Suprapubic skin (tissue), 4 donors: ENCODE measurements around the gene PRLR. TPM values are rescaled to one million over a fixed set of nuclear protein-coding genes. Genes with fewer than 3 reads are reported as not detected.

ENCODE experiments used
- DNase-seq, 2 donors: peaks; one replicate each; pipeline ENCODE4 v3.0.0-alpha.2; 2019; ENCODE audit warnings: low spot score in 2 of 2
- H3K27ac ChIP-seq: fragments of 200-600 bp; sonication (generic); one replicate; pipeline ENCODE4 v1.5.1; 2019
- H3K27me3 ChIP-seq: fragments of 200-600 bp; sonication (generic); one replicate; pipeline ENCODE4 v1.5.1; 2019
- H3K36me3 ChIP-seq: fragments of 200-600 bp; sonication (generic); one replicate; pipeline ENCODE4 v1.5.1; 2019
- H3K4me1 ChIP-seq: fragments of 200-600 bp; sonication (generic); one replicate; pipeline ENCODE4 v1.5.1; 2019
- H3K4me3 ChIP-seq: fragments of 200-600 bp; sonication (generic); one replicate; pipeline ENCODE4 v1.5.1; 2019; ENCODE audit warnings: mild to moderate bottlenecking
- H3K9me3 ChIP-seq: fragments of 200-600 bp; sonication (generic); one replicate; pipeline ENCODE4 v1.5.1; 2019
- EP300 ChIP-seq: sonication (generic); formaldehyde crosslinking; IDR thresholded peaks from one replicate; pipeline ENCODE4 v1.6.1; 2017; ENCODE audit warnings: antibody characterized with exemption
- POLR2A ChIP-seq, 2 donors: fragments of 450-650 bp; IDR thresholded peaks; one replicate each; pipeline ENCODE4 v1.6.1; 2017; ENCODE audit warnings: antibody characterized with exemption in 2 of 2, mild to moderate bottlenecking in 2 of 2, moderate library complexity in 2 of 2
- POLR2AphosphoS5 ChIP-seq, 3 donors: sonication (generic); formaldehyde crosslinking; IDR thresholded peaks; one replicate each; pipeline ENCODE4 v1.6.1; 2017; ENCODE audit warnings: antibody characterized with exemption in 3 of 3
- WGBS: methylation state at CpG from one replicate; pipeline ENCODE4 v1.1.5; 2018; 5-methylcytosine and 5-hydroxymethylcytosine counted together
- total RNA-seq, 4 donors: library from RNA; depleted of rRNA; stranded (reverse); fragments of >200 nt; gene quantifications; one replicate each; pipeline ENCODE4 v1.1.0, GENCODE V29; 2016
- TF ChIP-seq, protein P1 (sequence below), 2 donors: fragments of 200-600 bp in 1 of 2; fragments of 450-650 bp in 1 of 2; sonication (generic) in 1 of 2; IDR thresholded peaks; one replicate each; pipeline ENCODE4 v1.5.1; 2016 to 2019; ENCODE audit warnings: antibody characterized with exemption in 2 of 2, mild to moderate bottlenecking in 1 of 2, moderate library complexity in 1 of 2

PRLR gene
- total RNA-seq, 4 donors from 2014 or later, result 8.0 to 18.7 (median 17.6) TPM

DNA sequence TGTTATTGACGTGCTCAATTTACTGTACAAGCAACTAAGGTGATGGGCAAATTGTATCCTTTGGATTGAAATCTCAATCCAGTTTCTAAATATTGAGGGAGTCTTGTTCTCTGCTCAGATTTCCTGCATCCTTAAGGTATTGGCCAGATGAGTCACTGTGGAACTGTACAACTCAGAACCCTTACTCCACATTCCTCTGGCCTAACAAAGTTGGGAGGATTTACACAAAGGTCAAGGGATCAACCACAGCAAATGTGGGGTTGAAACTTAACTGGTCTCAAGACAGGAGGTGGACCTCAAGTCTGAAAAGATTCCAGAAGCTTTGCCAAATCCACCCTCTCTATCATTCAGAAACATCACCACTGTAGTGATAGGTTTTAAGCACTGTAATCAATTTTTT, 101.0 kb downstream of the PRLR start:
- no peaks in the 10 kb centered on the region for H3K9me3 ChIP-seq
- no peak overlapping the region for H3K4me3 ChIP-seq
- no peak for TF ChIP-seq POLR2AphosphoS5 (IDR thresholded peaks at IDR 0.05)
- TF ChIP-seq EP300, result no peak
- TF ChIP-seq, protein P1, sequence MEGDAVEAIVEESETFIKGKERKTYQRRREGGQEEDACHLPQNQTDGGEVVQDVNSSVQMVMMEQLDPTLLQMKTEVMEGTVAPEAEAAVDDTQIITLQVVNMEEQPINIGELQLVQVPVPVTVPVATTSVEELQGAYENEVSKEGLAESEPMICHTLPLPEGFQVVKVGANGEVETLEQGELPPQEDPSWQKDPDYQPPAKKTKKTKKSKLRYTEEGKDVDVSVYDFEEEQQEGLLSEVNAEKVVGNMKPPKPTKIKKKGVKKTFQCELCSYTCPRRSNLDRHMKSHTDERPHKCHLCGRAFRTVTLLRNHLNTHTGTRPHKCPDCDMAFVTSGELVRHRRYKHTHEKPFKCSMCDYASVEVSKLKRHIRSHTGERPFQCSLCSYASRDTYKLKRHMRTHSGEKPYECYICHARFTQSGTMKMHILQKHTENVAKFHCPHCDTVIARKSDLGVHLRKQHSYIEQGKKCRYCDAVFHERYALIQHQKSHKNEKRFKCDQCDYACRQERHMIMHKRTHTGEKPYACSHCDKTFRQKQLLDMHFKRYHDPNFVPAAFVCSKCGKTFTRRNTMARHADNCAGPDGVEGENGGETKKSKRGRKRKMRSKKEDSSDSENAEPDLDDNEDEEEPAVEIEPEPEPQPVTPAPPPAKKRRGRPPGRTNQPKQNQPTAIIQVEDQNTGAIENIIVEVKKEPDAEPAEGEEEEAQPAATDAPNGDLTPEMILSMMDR (IDR thresholded peaks at IDR 0.05), result no peak
- TF ChIP-seq POLR2A (IDR thresholded peaks at IDR 0.05), result no peak
- no peak for DNase-seq
- 70% methylated on average over 1 of the region's 1 CpG for WGBS
- H3K27me3 ChIP-seq, result no peaks in the 10 kb centered on the region
- H3K36me3 ChIP-seq, result no peaks in the 10 kb centered on the region
- H3K27ac ChIP-seq, result no peak overlapping the region
- peaks cover 13% of the 10 kb centered on the region for H3K4me1 ChIP-seq

DNA sequence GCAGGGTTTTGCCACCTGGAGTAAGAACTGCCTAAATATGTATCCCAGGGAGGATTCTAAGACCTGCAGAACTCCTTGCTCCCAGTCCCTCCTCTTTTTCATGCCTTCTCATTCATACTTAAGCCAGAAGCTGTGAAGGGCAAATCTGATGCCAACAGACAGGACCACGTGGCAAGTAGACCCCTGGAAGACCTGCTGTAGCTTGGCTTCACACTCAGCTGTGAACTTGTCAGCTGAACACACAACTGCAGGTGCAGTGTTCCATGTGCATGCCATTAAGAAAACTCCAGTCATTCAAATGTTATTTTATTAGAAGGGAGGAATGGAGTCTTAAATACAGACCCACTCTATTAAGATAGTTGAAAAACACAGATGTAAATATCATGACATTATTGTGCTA, 103.3 kb downstream of the PRLR start:
- 67% methylated on average over 1 of the region's 1 CpG for WGBS
- H3K27ac ChIP-seq, result no peak overlapping the region
- no peaks in the 10 kb centered on the region for H3K27me3 ChIP-seq
- no peaks in the 10 kb centered on the region for H3K36me3 ChIP-seq
- no peak for DNase-seq
- TF ChIP-seq, protein P1 (IDR thresholded peaks at IDR 0.05), result no peak
- TF ChIP-seq POLR2AphosphoS5 (IDR thresholded peaks at IDR 0.05) (no peak), POLR2A (IDR thresholded peaks at IDR 0.05) (no peak), EP300 (no peak)
- no peak overlapping the region for H3K4me3 ChIP-seq
- no peaks in the 10 kb centered on the region for H3K9me3 ChIP-seq
- peaks cover 11% of the 10 kb centered on the region for H3K4me1 ChIP-seq

DNA sequence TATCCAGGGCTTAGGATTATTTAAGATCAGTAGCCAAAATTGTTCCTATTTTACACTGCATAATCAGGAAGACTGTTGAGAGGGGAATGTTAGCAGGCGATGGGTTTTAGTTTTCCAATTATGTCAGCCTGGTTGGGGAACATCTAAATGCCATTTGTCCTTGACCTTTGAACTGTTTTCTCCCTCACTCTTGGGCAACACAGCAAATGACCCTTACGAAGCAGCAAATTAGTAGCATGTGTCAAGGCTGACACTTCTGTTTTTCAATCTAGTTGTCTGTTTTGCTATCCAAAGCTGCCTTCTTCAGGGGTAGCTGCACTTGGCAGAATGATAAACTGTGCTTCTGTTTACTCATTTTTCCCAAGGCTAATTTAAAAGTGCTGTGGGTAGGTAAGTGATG, 104.5 kb downstream of the PRLR start:
- 81% methylated on average over 2 of the region's 2 CpGs for WGBS
- Histone ChIP-seq H3K27ac (no peak overlapping the region), H3K36me3 (no peaks in the 10 kb centered on the region), H3K4me1 (peaks cover 11% of the 10 kb centered on the region), H3K27me3 (no peaks in the 10 kb centered on the region), H3K4me3 (no peak overlapping the region), H3K9me3 (no peaks in the 10 kb centered on the region)
- DNase-seq, result no peak
- TF ChIP-seq, protein P1 (IDR thresholded peaks at IDR 0.05), result no peak
- TF ChIP-seq POLR2A (IDR thresholded peaks at IDR 0.05), result no peak
- TF ChIP-seq EP300, result no peak

DNA sequence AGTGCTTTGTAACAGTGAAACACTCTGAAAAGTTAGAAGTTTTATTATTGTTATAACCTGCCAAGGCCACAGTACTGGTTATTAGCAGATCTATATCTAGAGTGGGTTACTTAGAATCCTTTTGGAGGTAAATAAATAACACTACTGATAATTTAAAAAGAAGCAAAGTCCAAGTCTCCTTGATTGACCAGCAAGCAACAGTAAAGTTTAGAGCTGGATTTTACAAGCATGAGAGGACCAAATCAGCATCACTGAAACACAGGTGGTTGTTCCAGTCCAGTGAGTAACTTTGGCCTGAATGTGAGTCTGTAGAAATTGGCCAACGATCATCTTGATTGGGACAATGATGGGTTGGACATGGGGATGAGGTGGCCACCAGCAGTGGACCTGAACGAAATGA, 105.4 kb downstream of the PRLR start:
- Histone ChIP-seq H3K9me3 (no peaks in the 10 kb centered on the region), H3K4me3 (no peak overlapping the region), H3K36me3 (no peaks in the 10 kb centered on the region), H3K4me1 (peaks cover 11% of the 10 kb centered on the region), H3K27me3 (no peaks in the 10 kb centered on the region), H3K27ac (no peak overlapping the region)
- WGBS, result 68% methylated on average over 2 of the region's 2 CpGs
- TF ChIP-seq, protein P1 (IDR thresholded peaks at IDR 0.05), result no peak
- TF ChIP-seq POLR2A (IDR thresholded peaks at IDR 0.05) (no peak), EP300 (no peak), POLR2AphosphoS5 (IDR thresholded peaks at IDR 0.05) (no peak)
- DNase-seq, result no peak

DNA sequence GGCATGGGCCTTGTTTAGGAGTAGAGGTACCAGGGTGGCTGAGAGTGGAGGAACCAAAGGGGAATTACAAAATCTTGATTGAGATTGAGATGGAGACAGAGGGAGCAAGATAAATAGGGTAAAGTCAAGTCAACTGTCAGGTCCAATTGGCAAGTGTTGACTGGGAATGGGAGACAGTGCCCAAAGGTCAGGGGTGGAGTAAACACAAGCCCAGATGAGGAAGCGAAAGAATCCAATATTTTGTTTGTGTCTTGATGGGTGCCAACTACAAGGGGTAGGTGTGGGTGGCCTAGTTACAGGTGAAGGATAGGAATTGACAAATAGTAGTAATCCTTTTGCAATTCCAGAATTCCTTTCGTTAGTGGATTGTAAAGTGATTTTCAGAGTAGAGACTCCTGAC, 107.5 kb downstream of the PRLR start:
- TF ChIP-seq EP300 (no peak), POLR2AphosphoS5 (IDR thresholded peaks at IDR 0.05) (no peak), POLR2A (IDR thresholded peaks at IDR 0.05) (no peak)
- TF ChIP-seq, protein P1 (IDR thresholded peaks at IDR 0.05), result no peak
- no peak overlapping the region for H3K27ac ChIP-seq
- H3K4me1 ChIP-seq, result no peaks in the 10 kb centered on the region
- H3K36me3 ChIP-seq, result no peaks in the 10 kb centered on the region
- no peaks in the 10 kb centered on the region for H3K27me3 ChIP-seq
- no peak for DNase-seq
- 85% methylated on average over 2 of the region's 2 CpGs for WGBS
- no peak overlapping the region for H3K4me3 ChIP-seq
- no peaks in the 10 kb centered on the region for H3K9me3 ChIP-seq
